Right renal cortex interstitium (tissue), 3 donors: Measurements from ENCODE around the gene EXOC3. TPM values are rescaled to one million over a fixed set of nuclear protein-coding genes. Genes with fewer than 3 reads are reported as not detected.

Source experiments
- DNase-seq, 3 donors: peaks; one replicate each; pipeline ENCODE4 v3.0.0-alpha.2; 2013; ENCODE audit warnings: low read depth in 3 of 3, low spot score in 2 of 3
- polyA plus RNA-seq, 3 donors: library from polyadenylated mRNA; unstranded; fragments of 120-200 nt; gene quantifications; one replicate each; pipeline ENCODE4 v1.2.1, GENCODE V29; 2013; ENCODE audit not compliant: insufficient read length in 3 of 3

The EXOC3 gene
- polyA plus RNA-seq, 3 donors, result 48.7 to 55.6 (median 52.6) TPM

DNA sequence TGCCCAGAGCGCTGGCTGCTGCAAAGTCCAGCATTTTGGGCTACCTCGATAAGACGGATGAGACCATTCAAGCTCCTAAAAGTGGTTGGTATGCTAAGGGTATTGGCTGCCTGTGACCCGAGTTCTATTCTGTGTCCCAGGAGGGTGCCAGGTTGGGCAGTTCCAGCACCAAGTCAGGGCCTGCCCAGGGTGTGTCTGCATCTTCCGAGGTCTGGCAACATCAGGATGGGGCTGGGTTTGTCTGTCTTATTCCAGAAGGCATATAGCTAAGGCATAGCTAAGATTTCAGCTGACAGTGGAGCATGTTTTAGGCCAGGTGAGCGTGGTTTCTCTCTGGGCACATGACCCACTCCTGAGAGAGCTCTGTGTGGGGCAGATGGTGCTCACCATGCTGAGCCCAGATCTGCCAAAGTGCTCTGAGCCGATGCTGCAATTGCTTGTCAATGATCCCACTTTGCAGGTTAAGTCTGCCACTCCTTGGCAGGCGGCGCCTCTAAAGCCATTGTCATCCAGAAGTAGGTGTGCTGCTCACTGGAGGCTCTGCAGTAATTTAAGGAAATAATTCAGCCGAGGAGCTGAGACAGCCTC, 73.5 kb downstream of the EXOC3 start:
- no peak for DNase-seq

Other genes starting within 250 kb of the EXOC3 start
- 10 to 100 TPM; 11.2 to 14.8 (median 11.7) TPM for gene CCDC127, start 225.0 kb upstream of the EXOC3 start, polyA plus RNA-seq
- gene SDHA, start 224.9 kb upstream of the EXOC3 start, polyA plus RNA-seq, result 100 to 1,000 TPM; 138 to 159 (median 146) TPM
- 100 to 1,000 TPM; 152 to 161 (median 161) TPM for gene PDCD6, start 171.5 kb upstream of the EXOC3 start, polyA plus RNA-seq
- 1 to 10 TPM; 1.6 to 2.1 (median 1.9) TPM for gene AHRR, start 121.5 kb upstream of the EXOC3 start, polyA plus RNA-seq
- gene SLC9A3, start 81.3 kb downstream of the EXOC3 start, polyA plus RNA-seq, result 10 to 100 TPM; 34.9 to 43.2 (median 40.7) TPM
- 1 to 10 TPM; 7.6 to 8.6 (median 7.8) TPM for gene CEP72, start 169.2 kb downstream of the EXOC3 start, polyA plus RNA-seq